ENCODE results near the gene PADI1. TPM values are rescaled to one million over a fixed set of nuclear protein-coding genes. Genes with fewer than 3 reads are reported as not detected.

Gene PADI1
- total and polyA plus RNA-seq, 2 of the 8 experiments (the other 6 are each of a cell fraction or from before 2014, with no cell fraction given) = 0.20 to 0.30 TPM

GRCh38 chr1:17155257-17155920 lies 49.5 kb upstream of the PADI1 start:
- H3K27ac ChIP-seq (ENCODE audit: low read depth, low read length) = no peak overlapping the region
- H3K4me2 ChIP-seq (ENCODE audit: insufficient read depth in 1 of 2, low read depth in 2 of 2, low read length in 2 of 2) = no peak overlapping the region
- no peaks in the 10 kb centered on the region for H3K79me2 ChIP-seq (ENCODE audit: control insufficient read depth in 1 of 2, insufficient read depth in 2 of 2, low read length in 2 of 2)
- H2BK120ac ChIP-seq (replicated peaks; ENCODE audit: low read depth, low read length) = no peak overlapping the region
- no peak overlapping the region for H2BK20ac ChIP-seq (ENCODE audit: low read length)
- ChIA-PET CTCF (ENCODE audit: partially characterized antibody) (no interaction called here), POLR2A (ENCODE audit: partially characterized antibody) (no interaction called here)
- H3K23me2 ChIP-seq (ENCODE audit: low read depth, low read length) = no peaks in the 10 kb centered on the region
- H4K20me1 ChIP-seq (replicated peaks in 1 of 2; ENCODE audit: control insufficient read depth in 1 of 2, insufficient read depth in 2 of 2, low read length in 2 of 2) = no peaks in the 10 kb centered on the region
- no peak overlapping the region for H4K8ac ChIP-seq (ENCODE audit: extremely low read depth, insufficient read depth, low read length)
- no peak overlapping the region for H4K5ac ChIP-seq (ENCODE audit: insufficient read length, low read depth, low read length)
- no peak overlapping the region for H2BK5ac ChIP-seq (ENCODE audit: low read depth, low read length)
- H3K56ac ChIP-seq (replicated peaks; ENCODE audit: insufficient read length, low read depth, low read length) = no peak overlapping the region
- no peaks in the 10 kb centered on the region for H3K79me1 ChIP-seq (ENCODE audit: low read depth, low read length)
- no peaks in the 10 kb centered on the region; a peak in 1 of 7 replicates for H3K4me1 ChIP-seq (replicated peaks in 1 of 4; ENCODE audit: control insufficient read depth in 3 of 4, insufficient read depth in 4 of 4, low read length in 3 of 4)
- 61% methylated on average over 2 of the region's 2 CpGs; no CpG with 5 or more reads in 1 of the 2 experiments for WGBS, 2 experiments (ENCODE audit: extremely low coverage in 1 of 2, insufficient coverage in 1 of 2, insufficient read length in 1 of 2, insufficient replicate concordance in 2 of 2, low coverage in 1 of 2, low lambda C conversion rate in 2 of 2, missing lambda C conversion rate in 1 of 2)
- no peak overlapping the region for H4K91ac ChIP-seq (replicated peaks; ENCODE audit: insufficient read length, low read length)
- H3K9me3 ChIP-seq (ENCODE audit: insufficient read depth in 2 of 2, low read depth in 1 of 2, low read length in 1 of 2) = peaks cover 22 to 37% of the 10 kb centered on the region in 2 experiments
- no peak overlapping the region for H3K4ac ChIP-seq (replicated peaks; ENCODE audit: insufficient read length, low read depth, low read length)
- no peak for FAIRE-seq
- no peak overlapping the region for H3K9ac ChIP-seq (replicated peaks in 1 of 4; ENCODE audit: extremely low read depth in 1 of 4, low read depth in 3 of 4, low read length in 3 of 4)
- no peak overlapping the region for H3K18ac ChIP-seq (ENCODE audit: extremely low read depth, low read length)
- H2AFZ ChIP-seq (ENCODE audit: low read length) = no peak overlapping the region
- no peak overlapping the region for H3K14ac ChIP-seq (ENCODE audit: insufficient read length)
- no peak overlapping the region for H2BK12ac ChIP-seq (ENCODE audit: low read depth, low read length)
- no peak overlapping the region for H2BK15ac ChIP-seq (ENCODE audit: low read length)
- H2AK5ac ChIP-seq (ENCODE audit: low read depth, low read length) = no peak overlapping the region
- no peak overlapping the region for H3K4me3 ChIP-seq (ENCODE audit: extremely low read depth in 1 of 4, insufficient read depth in 2 of 4, low read depth in 3 of 4, low read length in 4 of 4)
- H3K27me3 ChIP-seq (replicated peaks in 1 of 4; ENCODE audit: control insufficient read depth in 3 of 4, extremely low read depth in 1 of 4, insufficient read depth in 3 of 4, low read length in 3 of 4) = no peaks in the 10 kb centered on the region; a peak in 1 of 7 replicates
- no peaks in the 10 kb centered on the region for H3K36me3 ChIP-seq (ENCODE audit: control insufficient read depth in 2 of 4, insufficient read depth in 4 of 4, low read length in 3 of 4)
- H3K23ac ChIP-seq (ENCODE audit: insufficient read length) = no peak overlapping the region
- no peak for DNase-seq (ENCODE audit: low read depth in 1 of 2, low spot score in 2 of 2)
- TF ChIP-seq SIN3A (conservative IDR thresholded peaks at IDR 0.05 in 1 of 2, IDR thresholded peaks at IDR 0.05 in 1 of 2; ENCODE audit: low read depth in 1 of 2, low read length in 2 of 2) (no peak), CEBPB (IDR thresholded peaks at IDR 0.05; ENCODE audit: low read depth, low read length) (no peak), JUN (IDR thresholded peaks at IDR 0.05; ENCODE audit: low read depth, low read length) (no peak), CBX8 (IDR thresholded peaks at IDR 0.05; ENCODE audit: borderline replicate concordance, low read depth, low read length) (no peak), BCL11A (IDR thresholded peaks at IDR 0.05; ENCODE audit: low read depth in 2 of 2, low read length in 2 of 2) (no peak), RBBP5 (IDR thresholded peaks at IDR 0.05; ENCODE audit: borderline replicate concordance, low read depth, low read length) (no peak), CHD2 (IDR thresholded peaks at IDR 0.05; ENCODE audit: low read length) (no peak), TCF12 (IDR thresholded peaks at IDR 0.05; ENCODE audit: low read depth, low read length) (no peak), KDM1A (IDR thresholded peaks at IDR 0.05; ENCODE audit: borderline replicate concordance, low read length) (no peak), HDAC2 (IDR thresholded peaks at IDR 0.05; ENCODE audit: borderline replicate concordance in 1 of 2, low read depth in 2 of 2, low read length in 2 of 2) (no peak), RAD21 (IDR thresholded peaks at IDR 0.05 in 1 of 2, conservative IDR thresholded peaks at IDR 0.05 in 1 of 2; ENCODE audit: low read depth in 2 of 2, low read length in 2 of 2) (no peak), SP4 (IDR thresholded peaks at IDR 0.05; ENCODE audit: low read length) (no peak), PHF8 (conservative IDR thresholded peaks at IDR 0.05; ENCODE audit: low read depth, low read length) (no peak)
